Lung (tissue), 12 donors: ENCODE measurements around the gene ZFAND6. TPM values are rescaled to one million over a fixed set of nuclear protein-coding genes. Genes with fewer than 3 reads are reported as not detected.

Source experiments
- ATAC-seq: fragments of 200-7000 bp; cut with Tn5 transposase; one replicate; pipeline ENCODE4 v1.9.1; 2020; ENCODE audit warnings: moderate number of reproducible peaks; ENCODE audit not compliant: insufficient read depth, low FRiP score
- DNase-seq, 3 donors: peaks; one replicate each; pipeline ENCODE4 v3.0.0-alpha.2; 2013 to 2017
- H3K27ac ChIP-seq, 2 donors: one replicate each; pipeline ENCODE4 v1.5.1; 2013; ENCODE audit warnings: mild to moderate bottlenecking in 2 of 2, moderate library complexity in 2 of 2, control low read depth in 1 of 2, inconsistent platforms in 1 of 2, low read depth in 1 of 2, low read length in 1 of 2
- H3K27me3 ChIP-seq, 3 donors: one replicate each; pipeline ENCODE4 v1.5.1; 2013; ENCODE audit warnings: low read length in 2 of 3; ENCODE audit not compliant: control insufficient read depth in 3 of 3, insufficient read depth in 3 of 3
- H3K36me3 ChIP-seq, 4 donors: one replicate each; pipeline ENCODE4 v1.5.1; 2013; ENCODE audit warnings: low read length in 4 of 4, mild to moderate bottlenecking in 1 of 4, moderate library complexity in 1 of 4; ENCODE audit not compliant: control insufficient read depth in 4 of 4, insufficient read depth in 4 of 4
- H3K4me1 ChIP-seq, 5 donors: one replicate each; pipeline ENCODE4 v1.5.1; 2013; ENCODE audit warnings: low read length in 5 of 5, mild to moderate bottlenecking in 2 of 5, moderate library complexity in 1 of 5; ENCODE audit not compliant: control insufficient read depth in 5 of 5, insufficient read depth in 5 of 5
- H3K4me3 ChIP-seq: one replicate; pipeline ENCODE4 v1.5.1; 2013; ENCODE audit warnings: mild to moderate bottlenecking, control low read depth, moderate library complexity
- H3K9ac ChIP-seq, 2 donors: one replicate each; pipeline ENCODE4 v1.5.1; 2013; ENCODE audit warnings: low read length in 2 of 2, control low read depth in 1 of 2; ENCODE audit not compliant: insufficient read depth in 1 of 2
- H3K9me3 ChIP-seq, 4 donors: one replicate each; pipeline ENCODE4 v1.5.1; 2013; ENCODE audit warnings: low read length in 3 of 4, mild to moderate bottlenecking in 1 of 4, moderate library complexity in 1 of 4; ENCODE audit not compliant: control insufficient read depth in 4 of 4, insufficient read depth in 3 of 4
- WGBS, 2 donors: extraction: QIAGEN DNeasy Blood & Tissue Kit; methylation state at CpG; one replicate each; pipeline ENCODE4 v1.1.7; 2013; 5-methylcytosine and 5-hydroxymethylcytosine counted together
- polyA plus RNA-seq, 2 donors: library from polyadenylated mRNA; stranded (reverse); fragments of 200-250 nt; gene quantifications; one replicate each; pipeline ENCODE4 v1.2.1, GENCODE V29; 2013
- total RNA-seq, 2 donors: library from RNA; depleted of rRNA in 1 of 2; stranded (reverse); fragments of >200 nt in 1 of 2; gene quantifications; one replicate each; pipeline ENCODE4 v1.2.1, GENCODE V29; 2014 to 2021
- TF ChIP-seq, protein P1 (sequence below): IDR thresholded peaks from 2 replicates; pipeline ENCODE4 v1.5.1; 2012; ENCODE audit warnings: mild to moderate bottlenecking; ENCODE audit errors: control extremely low read depth, extremely low read depth
- donor health status: control.
- donor health status: control.
- donor health status: Bipolar disorder and iron deficiency.
- donor health status: healthy.
- donor health status: DM: yes; HTN: yes; CAD: no.

ZFAND6 gene
- total and polyA plus RNA-seq, 4 donors = 49.6 to 160 (median 81.4) TPM

DNA sequence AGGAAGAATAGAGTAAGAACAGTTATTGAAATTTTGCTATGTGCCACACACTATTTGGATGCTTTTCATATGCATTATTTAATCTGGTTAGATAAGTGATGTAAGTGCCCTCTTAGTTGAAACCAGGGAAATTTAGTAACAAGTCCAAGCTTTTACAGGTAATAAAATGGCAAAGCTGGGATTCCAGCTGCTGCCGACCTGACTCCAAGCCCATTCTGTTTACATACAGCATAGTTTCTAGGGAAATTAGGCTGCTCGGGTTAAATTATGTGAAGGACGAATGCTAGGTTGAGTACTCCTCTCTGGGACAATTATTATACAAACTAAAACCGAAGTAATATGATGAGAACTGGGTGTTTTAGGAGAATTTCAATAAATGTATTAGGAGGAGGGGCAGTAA is 54.6 kb downstream of the ZFAND6 start:
- Histone ChIP-seq H3K27me3 (no peaks in the 10 kb centered on the region), H3K9me3 (no peaks in the 10 kb centered on the region), H3K27ac (no peak overlapping the region), H3K9ac (no peak overlapping the region), H3K4me3 (no peak overlapping the region), H3K4me1 (peaks cover 0 to 13% (median 0%) of the 10 kb centered on the region in 5 donors), H3K36me3 (no peaks in the 10 kb centered on the region)
- WGBS, 2 donors = 59 to 83% methylated on average over 4 of the region's 4 CpGs
- ATAC-seq (no peak), DNase-seq (no peak)
- TF ChIP-seq, protein P1, sequence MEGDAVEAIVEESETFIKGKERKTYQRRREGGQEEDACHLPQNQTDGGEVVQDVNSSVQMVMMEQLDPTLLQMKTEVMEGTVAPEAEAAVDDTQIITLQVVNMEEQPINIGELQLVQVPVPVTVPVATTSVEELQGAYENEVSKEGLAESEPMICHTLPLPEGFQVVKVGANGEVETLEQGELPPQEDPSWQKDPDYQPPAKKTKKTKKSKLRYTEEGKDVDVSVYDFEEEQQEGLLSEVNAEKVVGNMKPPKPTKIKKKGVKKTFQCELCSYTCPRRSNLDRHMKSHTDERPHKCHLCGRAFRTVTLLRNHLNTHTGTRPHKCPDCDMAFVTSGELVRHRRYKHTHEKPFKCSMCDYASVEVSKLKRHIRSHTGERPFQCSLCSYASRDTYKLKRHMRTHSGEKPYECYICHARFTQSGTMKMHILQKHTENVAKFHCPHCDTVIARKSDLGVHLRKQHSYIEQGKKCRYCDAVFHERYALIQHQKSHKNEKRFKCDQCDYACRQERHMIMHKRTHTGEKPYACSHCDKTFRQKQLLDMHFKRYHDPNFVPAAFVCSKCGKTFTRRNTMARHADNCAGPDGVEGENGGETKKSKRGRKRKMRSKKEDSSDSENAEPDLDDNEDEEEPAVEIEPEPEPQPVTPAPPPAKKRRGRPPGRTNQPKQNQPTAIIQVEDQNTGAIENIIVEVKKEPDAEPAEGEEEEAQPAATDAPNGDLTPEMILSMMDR = no peak

DNA sequence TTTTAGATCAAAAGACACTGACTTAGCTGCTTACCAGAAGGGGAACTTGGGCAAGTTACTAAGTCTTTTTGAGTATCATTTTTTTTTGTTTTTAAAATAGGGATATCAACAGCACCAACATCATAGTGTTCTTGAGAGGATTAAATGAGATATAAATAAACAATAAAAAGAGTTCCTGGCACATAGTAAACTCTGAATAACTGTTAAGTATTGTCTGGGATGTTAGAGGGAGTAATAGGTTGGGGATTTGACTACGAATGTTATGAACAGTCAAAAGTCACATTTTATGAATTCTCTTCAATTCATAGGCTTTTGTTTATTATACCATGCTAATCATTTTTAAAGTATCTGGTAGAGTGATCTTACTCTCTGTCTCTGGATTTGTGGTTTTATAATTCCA is 55.5 kb downstream of the ZFAND6 start:
- DNase-seq (no peak), ATAC-seq (no peak)
- no peaks in the 10 kb centered on the region for H3K9me3 ChIP-seq
- no peak overlapping the region for H3K4me3 ChIP-seq
- WGBS, 2 donors = 82 to 84% methylated on average over 1 of the region's 1 CpG
- TF ChIP-seq, protein P1 = no peak
- H3K36me3 ChIP-seq = no peaks in the 10 kb centered on the region
- no peak overlapping the region for H3K9ac ChIP-seq
- H3K4me1 ChIP-seq = peaks cover 0 to 5% (median 0%) of the 10 kb centered on the region in 5 donors
- H3K27ac ChIP-seq = no peak overlapping the region
- H3K27me3 ChIP-seq = no peaks in the 10 kb centered on the region

DNA sequence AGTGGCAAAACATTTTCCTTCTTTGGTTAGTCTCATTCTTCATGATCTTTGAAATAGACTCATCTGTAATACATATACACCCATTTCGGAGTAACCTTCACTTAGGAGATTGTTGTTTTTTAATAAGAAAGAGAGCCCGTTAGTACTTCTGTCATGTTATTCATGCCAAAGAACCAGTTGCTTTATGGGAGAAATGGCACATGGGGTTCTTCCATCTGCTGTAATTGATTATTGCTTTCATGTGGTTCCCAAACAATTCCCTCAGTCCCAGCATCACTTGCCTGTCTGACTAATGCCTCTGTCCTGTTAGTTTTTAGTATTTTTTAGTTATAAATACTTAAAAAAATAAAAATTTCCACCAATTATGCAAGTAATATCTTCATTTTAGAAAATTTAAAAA is 59.5 kb downstream of the ZFAND6 start:
- DNase-seq = no peak
- H3K4me1 ChIP-seq = peaks cover 0 to 5% (median 0%) of the 10 kb centered on the region in 5 donors
- WGBS, 2 donors = 94 to 100% methylated on average over 2 of the region's 2 CpGs

More for the DNA sequence above, 59.5 kb downstream of the ZFAND6 start:
- TF ChIP-seq, protein P1 = no peak
- Histone ChIP-seq H3K27me3 (no peaks in the 10 kb centered on the region), H3K27ac (no peak overlapping the region), H3K9me3 (no peaks in the 10 kb centered on the region), H3K36me3 (peaks cover 3 to 20% (median 6%) of the 10 kb centered on the region in 4 donors), H3K4me3 (no peak overlapping the region), H3K9ac (no peak overlapping the region)
- ATAC-seq = no peak
